ENCODE data around the gene FASTKD2.

Gene FASTKD2

DNA sequence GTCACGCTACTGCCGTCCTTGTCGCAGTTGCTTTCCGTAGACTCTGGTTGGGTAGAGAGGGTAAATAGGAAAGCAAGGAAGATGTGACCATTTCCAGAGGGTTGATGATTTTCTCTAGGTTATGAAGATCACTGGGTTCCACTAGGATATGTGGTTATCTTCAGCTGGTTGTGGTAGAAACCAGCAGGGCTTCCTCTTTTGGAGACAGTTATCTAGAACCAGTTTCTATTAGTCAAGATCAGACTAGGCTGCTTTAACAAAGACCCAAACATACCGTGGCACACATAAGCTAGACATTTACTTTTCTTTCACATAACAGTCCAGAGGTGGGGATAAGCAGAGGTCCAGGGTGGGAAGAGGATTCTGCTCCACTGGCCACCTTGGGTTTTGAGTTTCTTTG lies 59.6 kb downstream of the FASTKD2 start:
- H3K27me3 ChIP-seq (replicated peaks; ENCODE audit: insufficient read depth, low read length): no peaks in the 10 kb centered on the region
- DNase-seq: no peak
- no peak overlapping the region for H3K4me3 ChIP-seq (ENCODE audit: low read length)
- H3K9me3 ChIP-seq (replicated peaks; ENCODE audit: insufficient read depth, low read length): no peaks in the 10 kb centered on the region
- no peaks in the 10 kb centered on the region for H3F3A ChIP-seq (ENCODE audit: insufficient read depth, low read length)
- H3K36me3 ChIP-seq (replicated peaks; ENCODE audit: insufficient read depth, low read length): no peaks in the 10 kb centered on the region
- no peak overlapping the region for H2AFZ ChIP-seq (ENCODE audit: low read length)
- no peak overlapping the region for H3K27ac ChIP-seq (ENCODE audit: low read length)
- no peaks in the 10 kb centered on the region for H3K9me2 ChIP-seq (replicated peaks; ENCODE audit: insufficient read depth, low read length)
- no peaks in the 10 kb centered on the region for H4K20me1 ChIP-seq (ENCODE audit: insufficient read depth, low read length)
- no peaks in the 10 kb centered on the region for H3K79me2 ChIP-seq (ENCODE audit: low read length)
- H3K4me1 ChIP-seq (ENCODE audit: low read length): no peaks in the 10 kb centered on the region
- H3K9ac ChIP-seq (ENCODE audit: low read length): no peak overlapping the region
- H3K4me2 ChIP-seq (ENCODE audit: low read depth, low read length): no peak overlapping the region
- TF ChIP-seq, protein P1, sequence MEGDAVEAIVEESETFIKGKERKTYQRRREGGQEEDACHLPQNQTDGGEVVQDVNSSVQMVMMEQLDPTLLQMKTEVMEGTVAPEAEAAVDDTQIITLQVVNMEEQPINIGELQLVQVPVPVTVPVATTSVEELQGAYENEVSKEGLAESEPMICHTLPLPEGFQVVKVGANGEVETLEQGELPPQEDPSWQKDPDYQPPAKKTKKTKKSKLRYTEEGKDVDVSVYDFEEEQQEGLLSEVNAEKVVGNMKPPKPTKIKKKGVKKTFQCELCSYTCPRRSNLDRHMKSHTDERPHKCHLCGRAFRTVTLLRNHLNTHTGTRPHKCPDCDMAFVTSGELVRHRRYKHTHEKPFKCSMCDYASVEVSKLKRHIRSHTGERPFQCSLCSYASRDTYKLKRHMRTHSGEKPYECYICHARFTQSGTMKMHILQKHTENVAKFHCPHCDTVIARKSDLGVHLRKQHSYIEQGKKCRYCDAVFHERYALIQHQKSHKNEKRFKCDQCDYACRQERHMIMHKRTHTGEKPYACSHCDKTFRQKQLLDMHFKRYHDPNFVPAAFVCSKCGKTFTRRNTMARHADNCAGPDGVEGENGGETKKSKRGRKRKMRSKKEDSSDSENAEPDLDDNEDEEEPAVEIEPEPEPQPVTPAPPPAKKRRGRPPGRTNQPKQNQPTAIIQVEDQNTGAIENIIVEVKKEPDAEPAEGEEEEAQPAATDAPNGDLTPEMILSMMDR (IDR thresholded peaks at IDR 0.05; ENCODE audit: low read length): no peak
- TF ChIP-seq EZH2 (optimal IDR thresholded peaks at IDR 0.05; ENCODE audit: low read depth, low read length) (no peak), EZH2phosphoT487 (IDR thresholded peaks at IDR 0.05; ENCODE audit: low read length) (no peak)

DNA sequence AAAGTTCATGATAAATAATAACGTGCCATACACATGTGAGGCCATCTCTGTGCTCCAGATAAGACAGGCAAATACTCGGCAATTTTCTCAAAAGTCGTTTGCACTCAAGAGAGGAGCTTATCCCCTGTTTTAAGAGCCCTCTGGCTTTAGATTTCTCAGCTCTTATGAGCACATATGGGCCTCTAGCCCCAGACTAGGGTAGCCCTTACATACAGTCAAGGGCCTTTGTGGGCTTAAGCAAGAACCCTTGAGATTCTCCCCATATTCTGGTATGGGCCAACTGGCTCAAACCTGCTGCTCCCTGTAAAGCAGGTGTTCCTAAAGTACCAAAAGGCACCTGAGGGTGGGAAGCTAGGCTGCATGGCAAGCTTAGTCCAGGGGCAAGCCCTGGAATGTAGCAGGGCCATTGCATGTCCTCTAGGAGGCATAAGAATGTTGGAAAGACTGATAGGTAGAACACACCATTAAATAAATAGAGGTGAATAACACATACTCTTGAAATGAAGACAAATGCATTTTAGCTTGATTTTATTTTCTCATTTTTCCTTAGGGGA lies 66.1 kb downstream of the FASTKD2 start:
- peaks cover 9% of the 10 kb centered on the region for H3K4me1 ChIP-seq (ENCODE audit: low read length)
- no peak for DNase-seq
- H3K27ac ChIP-seq (ENCODE audit: low read length): no peak overlapping the region
- H3K79me2 ChIP-seq (ENCODE audit: low read length): no peaks in the 10 kb centered on the region
- H3K4me3 ChIP-seq (ENCODE audit: low read length): no peak overlapping the region
- no peaks in the 10 kb centered on the region for H3K9me2 ChIP-seq (replicated peaks; ENCODE audit: insufficient read depth, low read length)
- no peak overlapping the region for H2AFZ ChIP-seq (ENCODE audit: low read length)
- H3K9ac ChIP-seq (ENCODE audit: low read length): no peak overlapping the region
- H4K20me1 ChIP-seq (ENCODE audit: insufficient read depth, low read length): no peaks in the 10 kb centered on the region
- TF ChIP-seq EZH2 (optimal IDR thresholded peaks at IDR 0.05; ENCODE audit: low read depth, low read length): no peak
- TF ChIP-seq EZH2phosphoT487 (IDR thresholded peaks at IDR 0.05; ENCODE audit: low read length): no peak
- TF ChIP-seq, protein P1 (IDR thresholded peaks at IDR 0.05; ENCODE audit: low read length): no peak
- H3K27me3 ChIP-seq (replicated peaks; ENCODE audit: insufficient read depth, low read length): no peaks in the 10 kb centered on the region
- H3K4me2 ChIP-seq (ENCODE audit: low read depth, low read length): no peak overlapping the region
- H3K36me3 ChIP-seq (replicated peaks; ENCODE audit: insufficient read depth, low read length): no peaks in the 10 kb centered on the region
- no peaks in the 10 kb centered on the region for H3F3A ChIP-seq (ENCODE audit: insufficient read depth, low read length)
- H3K9me3 ChIP-seq (replicated peaks; ENCODE audit: insufficient read depth, low read length): no peaks in the 10 kb centered on the region

DNA sequence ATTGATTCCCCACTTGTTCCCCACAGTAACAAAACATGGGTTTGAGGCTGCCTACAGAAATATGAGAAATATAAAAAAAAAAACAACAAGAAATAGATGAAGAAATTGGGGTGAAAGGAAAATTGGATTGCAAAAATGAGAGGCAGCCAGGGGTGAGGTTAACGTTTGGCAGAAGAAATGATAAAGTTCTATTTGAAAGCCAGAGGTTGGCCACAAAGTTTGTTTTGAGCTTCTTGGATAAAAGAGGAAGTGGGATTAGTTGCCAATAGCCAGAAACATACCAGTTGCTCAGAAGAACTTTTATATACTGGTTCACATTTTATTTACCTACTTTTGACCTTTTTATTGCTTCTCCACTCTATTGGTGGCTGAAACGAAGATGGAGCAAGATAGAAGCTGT lies 67.5 kb downstream of the FASTKD2 start:
- Histone ChIP-seq H3K27me3 (replicated peaks; ENCODE audit: insufficient read depth, low read length) (no peaks in the 10 kb centered on the region), H3K4me3 (ENCODE audit: low read length) (no peak overlapping the region), H3K79me2 (ENCODE audit: low read length) (no peaks in the 10 kb centered on the region), H3K27ac (ENCODE audit: low read length) (no peak overlapping the region), H3K36me3 (replicated peaks; ENCODE audit: insufficient read depth, low read length) (no peaks in the 10 kb centered on the region), H3K4me1 (ENCODE audit: low read length) (peaks cover 9% of the 10 kb centered on the region), H2AFZ (ENCODE audit: low read length) (no peak overlapping the region), H3F3A (ENCODE audit: insufficient read depth, low read length) (no peaks in the 10 kb centered on the region), H3K9me3 (replicated peaks; ENCODE audit: insufficient read depth, low read length) (no peaks in the 10 kb centered on the region), H3K9me2 (replicated peaks; ENCODE audit: insufficient read depth, low read length) (no peaks in the 10 kb centered on the region), H4K20me1 (ENCODE audit: insufficient read depth, low read length) (no peaks in the 10 kb centered on the region), H3K4me2 (ENCODE audit: low read depth, low read length) (no peak overlapping the region), H3K9ac (ENCODE audit: low read length) (no peak overlapping the region)
- no peak for DNase-seq
- TF ChIP-seq EZH2 (optimal IDR thresholded peaks at IDR 0.05; ENCODE audit: low read depth, low read length) (no peak), EZH2phosphoT487 (IDR thresholded peaks at IDR 0.05; ENCODE audit: low read length) (no peak)
- TF ChIP-seq, protein P1 (IDR thresholded peaks at IDR 0.05; ENCODE audit: low read length): no peak
